Skeletal muscle cell (primary cell): ENCODE data around the gene UBE2O.

Experiments used
- DNase-seq: peaks from one replicate; pipeline ENCODE4 v3.0.0-alpha.2; 2010; ENCODE audit warnings: low read depth
- H3K4me3 ChIP-seq: 2 replicates; pipeline ENCODE4 v1.5.1; 2011; ENCODE audit warnings: low read depth, mild to moderate bottlenecking, control low read depth, low read length, moderate library complexity

Gene UBE2O

GRCh38 chr17:76444518-76445311 is 8.2 kb downstream of the UBE2O start:
- DNase-seq: no peak
- no peak overlapping the region for H3K4me3 ChIP-seq

- no peak for DNase-seq
- H3K4me3 ChIP-seq: no peak overlapping the region
Measured at GRCh38 chr17:76442341-76443338, 10.3 kb downstream of the UBE2O start.

DNA sequence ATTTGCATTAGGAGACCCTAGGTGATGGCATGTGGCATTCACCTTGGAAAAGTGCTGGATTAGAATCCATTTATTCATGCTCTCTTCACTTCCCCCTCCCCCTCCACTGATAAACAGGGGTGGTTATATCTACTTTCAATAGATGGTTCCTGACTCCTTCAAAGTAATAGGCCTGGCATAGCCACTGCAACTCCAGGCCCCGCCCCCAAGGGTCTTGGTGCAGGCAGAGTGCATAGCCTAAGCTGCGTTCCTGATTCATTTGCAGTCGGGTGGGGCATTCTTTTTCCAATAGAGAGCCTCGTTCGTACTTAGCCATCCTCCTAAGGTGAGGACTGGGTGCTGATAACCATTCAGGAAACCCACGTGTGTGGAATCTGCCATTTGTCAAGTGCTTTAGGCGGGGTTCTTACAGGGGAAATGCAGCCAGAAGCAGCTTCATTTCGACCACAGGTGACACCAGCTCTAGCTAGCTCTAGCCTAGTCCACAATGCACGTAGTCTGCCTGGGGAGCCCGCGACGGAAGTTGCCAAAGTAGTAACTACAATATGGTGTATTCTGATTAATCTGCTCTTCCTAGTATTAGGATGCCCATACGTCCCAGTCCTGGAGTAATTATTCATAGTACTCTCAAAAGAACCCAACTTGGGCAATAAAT is 11.1 kb downstream of the UBE2O start:
- DNase-seq: no peak
- no peak overlapping the region for H3K4me3 ChIP-seq

DNA sequence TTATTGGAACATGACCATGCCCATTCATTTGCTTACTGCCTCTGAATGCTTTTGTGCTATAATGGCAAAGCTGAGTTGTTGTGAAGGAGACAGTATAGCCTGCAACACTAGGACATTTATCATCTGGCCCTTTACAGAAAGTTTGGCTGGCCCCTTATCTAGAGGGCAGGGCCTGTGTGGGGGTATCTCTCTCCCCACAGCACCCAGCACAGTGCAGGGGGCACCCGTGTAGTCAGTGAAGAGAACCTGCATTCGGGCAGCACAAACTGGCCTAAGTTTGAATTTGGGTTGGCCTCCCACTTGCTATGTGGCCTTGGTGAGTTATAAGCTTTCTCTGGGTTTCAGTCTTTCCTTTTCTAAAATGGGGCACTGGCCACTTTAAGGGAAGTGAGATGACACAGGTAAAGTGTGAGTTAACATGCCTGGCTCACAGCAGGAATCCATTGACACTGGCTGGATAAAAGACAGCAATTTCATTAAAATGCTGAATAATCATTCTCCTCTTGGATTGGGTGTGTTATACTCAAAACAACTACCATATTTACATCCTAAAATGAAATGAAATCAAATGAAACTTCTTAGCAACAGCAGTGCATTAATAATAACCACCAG is 12.1 kb downstream of the UBE2O start:
- no peak for DNase-seq
- H3K4me3 ChIP-seq: no peak overlapping the region

- DNase-seq: no peak
- no peak overlapping the region for H3K4me3 ChIP-seq
Measured at GRCh38 chr17:76439314-76439928, 13.5 kb downstream of the UBE2O start.

DNA sequence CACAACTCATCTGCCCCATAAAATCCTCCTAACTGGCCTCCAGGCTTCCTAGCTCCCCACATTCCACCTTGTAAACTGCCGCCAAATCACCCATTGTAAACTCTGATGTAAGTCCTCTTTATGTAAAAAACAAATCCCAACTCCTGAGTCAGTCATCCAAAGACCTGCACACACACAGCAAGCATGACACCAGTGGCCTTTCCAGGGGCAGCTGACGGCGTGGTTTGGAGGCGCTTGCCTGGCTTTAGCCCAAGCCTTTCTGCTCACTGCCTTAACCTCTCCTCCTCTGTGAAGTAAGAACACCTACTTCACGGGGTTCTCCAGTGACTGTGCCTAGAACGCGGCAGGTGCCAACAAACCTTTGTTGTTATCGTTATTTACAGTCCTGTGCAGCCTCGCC is 14.0 kb downstream of the UBE2O start:
- no peak for DNase-seq
- H3K4me3 ChIP-seq: no peak overlapping the region

DNA sequence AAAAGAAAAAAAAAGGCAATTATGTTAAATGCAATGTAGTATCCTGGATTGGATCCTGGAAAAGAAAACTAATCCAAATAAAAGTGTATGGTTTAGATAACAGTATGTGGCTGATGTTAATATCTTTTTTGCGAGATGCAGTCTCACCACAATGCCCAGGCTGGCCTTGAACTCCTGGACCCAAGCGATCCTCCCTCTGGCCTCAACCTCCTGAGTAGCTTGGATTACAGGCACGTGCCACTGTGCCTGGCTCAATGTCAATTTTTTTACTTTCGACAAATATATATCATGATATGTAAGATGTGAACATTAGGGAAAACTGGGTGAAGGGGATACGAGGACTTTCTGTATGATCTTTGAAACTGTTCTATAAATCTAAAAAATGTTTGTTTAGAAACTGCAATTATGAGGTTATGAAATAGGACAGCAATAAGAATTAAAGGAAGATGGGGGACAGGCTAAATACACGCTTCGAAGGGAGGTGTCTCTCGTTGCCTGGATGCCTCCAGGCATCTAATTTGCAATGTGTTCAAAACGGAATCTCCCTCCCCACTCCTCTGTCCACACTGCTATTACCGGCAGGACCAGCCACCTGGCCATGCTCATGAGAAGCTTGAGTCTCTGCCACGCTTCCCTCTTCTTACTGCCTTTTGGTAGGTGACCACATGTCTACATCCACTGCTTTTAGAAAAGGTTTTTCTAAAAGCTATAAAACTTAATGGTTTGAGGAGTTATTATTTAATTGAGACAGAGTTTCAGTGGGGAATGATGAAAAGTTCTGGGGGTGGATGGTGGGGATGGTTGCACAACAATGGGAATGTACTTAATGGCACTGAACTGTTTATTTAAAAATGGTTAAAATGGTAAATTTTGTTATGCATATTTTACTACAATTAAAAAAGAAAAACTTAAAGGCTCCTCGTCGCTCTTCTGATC is 15.2 kb downstream of the UBE2O start:
- H3K4me3 ChIP-seq: no peak overlapping the region
- no peak for DNase-seq

DNA sequence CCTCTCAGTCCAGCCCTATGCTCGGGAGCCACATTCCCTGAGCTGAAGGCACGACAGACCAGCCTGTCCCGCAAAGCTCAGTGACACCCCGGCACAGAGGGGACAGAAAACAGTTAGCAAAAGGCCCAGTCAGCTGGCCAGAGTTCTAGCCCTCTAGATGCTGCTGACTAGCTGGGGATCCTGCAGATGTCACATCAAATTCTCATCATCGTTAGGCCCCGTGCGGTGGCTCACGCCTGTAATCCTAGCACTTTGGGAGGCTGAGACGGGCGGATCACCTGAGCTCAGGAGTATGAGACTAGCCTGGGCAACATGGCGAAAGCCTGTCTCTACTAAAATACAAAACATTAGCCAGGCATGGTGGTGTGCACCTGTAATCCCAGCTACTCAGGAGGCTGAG is 17.2 kb downstream of the UBE2O start:
- no peak for DNase-seq
- H3K4me3 ChIP-seq: no peak overlapping the region

DNA sequence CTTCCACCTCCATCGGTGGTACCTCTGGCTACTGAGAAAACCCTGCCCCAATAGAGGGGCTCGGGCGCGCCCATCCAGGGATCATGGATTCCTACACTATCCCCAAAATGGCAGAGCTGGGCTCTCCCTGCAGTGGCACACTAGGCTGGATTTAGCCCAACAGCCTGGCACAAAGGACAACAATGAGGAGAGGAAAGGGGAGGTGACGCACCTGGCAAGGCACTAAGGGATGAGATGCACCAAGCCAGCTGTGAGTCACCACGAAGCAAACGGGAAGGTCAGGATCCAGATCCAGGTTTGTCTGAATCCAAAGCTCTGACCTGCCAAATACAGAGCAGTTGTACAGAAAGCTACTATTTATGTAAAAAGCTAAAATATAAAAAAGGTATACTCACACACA is 18.1 kb downstream of the UBE2O start:
- no peak for DNase-seq

DNA sequence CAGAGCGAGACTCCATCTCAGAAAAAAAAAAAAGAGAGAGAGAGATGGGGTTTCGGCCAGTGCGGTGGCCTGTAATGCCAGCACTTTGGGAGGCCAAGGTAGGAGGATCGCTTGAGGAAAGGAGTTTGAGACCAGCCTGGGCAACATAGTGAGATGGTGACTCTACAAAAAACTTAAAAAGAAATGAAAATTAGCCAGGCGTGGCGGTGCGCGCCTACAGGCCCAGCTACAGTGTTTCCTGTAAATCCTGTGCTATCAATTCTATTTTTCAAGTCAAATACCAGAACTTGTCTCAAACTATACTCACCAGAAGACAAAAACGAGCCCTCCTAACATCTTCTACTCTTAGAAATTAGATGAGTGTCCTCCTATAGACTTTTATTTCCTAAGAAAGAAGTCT is 19.3 kb downstream of the UBE2O start:
- H3K4me3 ChIP-seq: no peak overlapping the region
- DNase-seq: no peak

More for the DNA sequence above, 18.1 kb downstream of the UBE2O start:
- H3K4me3 ChIP-seq: no peak overlapping the region

- no peak for DNase-seq
Measured at GRCh38 chr17:76432712-76433336, 20.1 kb downstream of the UBE2O start.

GRCh38 chr17:76432004-76432403 is 20.9 kb downstream of the UBE2O start:
- no peak overlapping the region for H3K4me3 ChIP-seq
- no peak for DNase-seq

More at GRCh38 chr17:76432712-76433336, 20.1 kb downstream of the UBE2O start:
- H3K4me3 ChIP-seq: no peak overlapping the region

DNA sequence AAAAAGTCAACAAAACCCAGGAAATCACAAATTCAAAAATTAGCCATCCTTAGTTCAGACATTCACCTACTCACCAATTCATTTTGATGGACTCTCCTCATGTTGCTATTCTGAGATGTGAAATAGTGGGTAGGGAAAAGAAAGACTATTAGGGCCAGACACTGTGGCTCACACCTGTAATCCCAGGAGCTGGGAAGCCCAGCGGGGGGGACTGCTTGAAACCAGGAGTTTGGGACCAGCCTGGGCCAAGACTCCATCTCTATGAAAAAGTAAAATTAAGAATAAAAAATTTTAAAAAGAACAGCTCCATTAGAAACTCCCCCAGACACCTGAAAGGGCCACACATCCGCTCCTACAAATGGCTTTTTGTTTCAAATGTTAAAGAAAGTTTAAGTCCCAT is 21.4 kb downstream of the UBE2O start:
- DNase-seq: no peak
- H3K4me3 ChIP-seq: no peak overlapping the region

- no peak for DNase-seq
- H3K4me3 ChIP-seq: no peak overlapping the region
Measured at GRCh38 chr17:76428511-76428910, 24.4 kb downstream of the UBE2O start.

DNA sequence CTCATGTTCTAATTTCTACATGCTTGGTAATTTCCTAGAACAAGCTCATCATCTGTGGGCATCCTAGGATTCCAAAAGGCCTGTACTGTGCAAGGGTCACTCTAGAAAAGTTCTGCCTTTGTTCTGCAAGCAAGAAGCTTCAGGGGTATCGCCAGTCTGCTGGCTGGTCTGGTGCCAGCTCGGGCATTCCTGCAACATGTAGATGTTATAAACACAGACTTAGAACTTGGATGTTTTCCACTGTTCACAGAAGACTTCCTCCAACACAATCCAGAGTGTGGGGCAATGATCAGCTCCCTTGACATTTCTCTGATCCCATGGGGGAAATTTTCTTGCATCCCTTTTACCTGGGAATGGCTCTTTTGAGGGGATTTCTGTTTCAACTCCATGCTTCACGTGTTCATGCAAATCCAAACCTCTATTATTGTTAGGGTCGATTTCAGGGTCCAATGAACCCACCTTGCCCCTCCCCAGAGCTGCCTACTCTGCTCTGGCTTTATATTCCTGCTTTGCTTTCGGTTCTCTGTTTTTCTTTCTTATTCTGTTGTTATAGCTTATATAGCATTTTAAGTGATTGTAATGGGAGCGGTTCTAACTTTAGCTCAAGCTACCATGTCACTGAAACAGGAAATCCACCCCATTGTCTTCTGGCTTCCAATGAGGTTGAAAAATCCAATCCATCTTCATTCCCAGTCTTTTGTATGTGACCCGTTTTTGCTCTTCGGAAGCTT is 25.3 kb downstream of the UBE2O start:
- peak; percentile 53 for DNase-seq
- no peak overlapping the region for H3K4me3 ChIP-seq

DNA sequence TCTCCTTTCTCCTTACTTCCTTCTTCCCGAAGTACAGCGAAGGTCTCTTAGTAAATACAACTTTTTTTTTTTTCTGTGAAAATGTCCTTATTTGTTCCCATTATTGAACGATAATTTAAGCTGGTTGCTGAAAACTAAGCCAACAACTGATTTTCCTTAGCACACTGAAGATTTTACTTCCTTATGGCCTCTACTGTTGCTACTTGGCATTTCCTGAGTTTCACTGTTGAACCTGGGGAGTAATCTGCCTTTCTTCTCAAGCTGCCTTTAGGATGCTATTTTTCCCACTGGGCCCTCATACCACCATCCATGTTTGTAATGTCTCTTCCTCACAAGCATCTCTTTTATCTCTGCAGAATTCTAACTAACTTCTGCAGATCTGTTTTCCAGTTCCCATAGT is 26.1 kb downstream of the UBE2O start:
- no peak overlapping the region for H3K4me3 ChIP-seq
- DNase-seq: no peak

- H3K4me3 ChIP-seq: no peak overlapping the region
- no peak for DNase-seq
Measured at GRCh38 chr17:76422860-76423259, 30.1 kb downstream of the UBE2O start.
